Measurements from ENCODE around the gene JAKMIP3.

DNA sequence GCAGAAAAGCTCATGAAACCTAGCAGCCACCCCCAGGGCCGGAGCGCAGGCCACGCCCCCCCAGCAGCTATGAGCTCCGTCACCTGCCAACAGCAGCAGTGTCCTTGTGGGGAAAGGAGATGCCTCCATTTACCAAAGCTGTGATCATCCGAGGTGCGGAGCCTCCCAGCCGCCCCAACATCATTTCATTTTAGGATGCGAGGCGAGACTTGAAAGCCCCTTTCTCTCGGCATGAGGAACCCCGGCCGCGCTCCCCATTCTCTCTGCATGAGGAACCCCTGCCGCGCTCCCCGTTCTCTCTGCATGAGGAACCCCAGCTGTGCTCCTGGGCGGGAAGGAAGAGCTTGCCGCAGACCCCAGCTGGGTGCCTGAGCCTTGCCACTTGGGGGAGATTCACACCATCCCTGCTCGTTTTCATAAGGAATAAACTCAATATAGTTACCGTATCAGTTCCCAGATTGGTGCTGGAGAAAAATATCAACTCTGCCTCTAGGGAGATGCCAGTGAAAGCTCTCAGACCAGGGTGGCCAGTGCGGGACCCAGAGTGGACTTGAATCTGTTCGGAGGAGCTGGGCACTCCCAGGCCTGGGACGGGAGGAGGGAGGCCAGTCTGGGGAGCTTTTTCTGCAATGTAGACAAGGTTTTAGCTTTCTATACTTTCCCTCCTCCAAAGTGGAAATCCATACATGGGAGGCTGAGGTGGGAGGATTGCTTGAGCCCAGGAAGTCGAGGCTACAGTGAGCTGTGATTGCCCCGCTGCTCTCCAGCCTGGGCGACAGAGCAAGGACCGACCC, 35.0 kb downstream of the JAKMIP3 start:
- TF ChIP-seq CTCF (IDR thresholded peaks at IDR 0.05) (no peak), POLR2AphosphoS5 (IDR thresholded peaks at IDR 0.05) (no peak), POLR2A (IDR thresholded peaks at IDR 0.05) (no peak), EP300 (IDR thresholded peaks at IDR 0.05) (no peak)
